DMS 273 (cell line): ENCODE measurements around the gene KMT5C.
A peak's percentile ranks its signal among the peaks of the same experiment; 100 is the strongest.

Experiments used
- DNase-seq: peaks from one replicate; lab custom pipeline; 2025; ENCODE audit not compliant: unreplicated experiment; lab: John Stamatoyannopoulos, UW

The KMT5C gene

DNA sequence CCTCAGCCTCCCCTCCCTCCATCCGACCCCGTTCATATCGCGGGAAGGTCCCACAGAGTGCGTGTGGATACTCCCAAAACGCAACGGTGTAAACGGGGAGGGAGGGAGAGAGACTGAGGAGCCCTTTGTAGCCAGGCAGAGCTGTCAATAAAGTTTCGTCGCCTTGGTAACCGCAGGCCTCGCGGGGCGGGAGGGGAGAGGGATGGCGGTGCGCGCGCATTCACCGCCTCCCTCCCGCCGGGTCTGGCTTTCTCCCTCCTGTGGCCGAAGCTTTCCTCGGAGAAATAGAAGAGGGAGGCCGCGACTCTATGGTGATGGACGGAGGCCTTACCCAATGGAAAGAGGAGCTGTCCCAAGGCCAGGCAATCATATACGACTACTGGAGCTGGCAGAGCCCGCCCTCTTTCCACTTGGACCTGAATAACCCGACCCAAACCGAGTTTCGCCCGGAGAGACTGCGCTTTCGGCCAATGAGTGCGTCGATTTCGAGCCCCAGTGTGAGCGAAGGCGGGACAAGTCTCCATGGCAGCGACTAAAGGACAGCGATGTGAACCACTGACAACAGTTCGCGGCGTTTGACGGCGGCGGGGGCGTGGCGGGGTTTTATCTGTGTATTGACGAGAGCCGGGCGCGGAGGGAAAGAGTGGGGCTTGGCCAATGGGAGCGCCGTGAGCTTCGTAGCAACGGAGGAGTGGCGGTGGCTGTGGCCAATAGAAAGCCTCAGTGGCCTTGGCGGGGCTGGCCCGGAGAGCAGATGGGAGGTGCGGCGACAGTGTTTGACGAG, at the start of gene KMT5C:
TSS of gene KMT5C (plus strand) at position 772 of the 784 bp plus-strand sequence. CDS start 2,061 bp downstream, outside the sequence.
- DNase-seq: peak; percentile 100

DNA sequence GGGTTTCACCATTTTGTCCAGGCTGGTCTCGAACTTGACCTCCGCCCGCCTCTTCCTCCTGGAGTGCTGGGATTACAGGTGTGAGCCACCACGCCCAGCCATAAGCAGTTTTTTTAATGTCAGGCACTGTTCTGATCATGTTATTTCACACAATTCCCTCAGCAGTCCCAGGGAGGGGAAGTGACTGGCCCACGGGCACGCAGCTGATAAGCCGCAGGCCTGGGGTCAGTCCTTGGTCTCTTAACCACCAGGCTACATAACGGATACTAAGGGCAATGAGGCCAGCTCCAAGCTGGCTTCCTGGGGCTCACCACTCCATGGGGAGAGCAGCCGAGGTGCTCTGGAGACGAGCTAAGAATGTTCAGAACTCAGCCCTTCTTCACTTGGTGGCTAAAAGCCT, 42.4 kb upstream of the KMT5C start:
- DNase-seq: no peak

DNA sequence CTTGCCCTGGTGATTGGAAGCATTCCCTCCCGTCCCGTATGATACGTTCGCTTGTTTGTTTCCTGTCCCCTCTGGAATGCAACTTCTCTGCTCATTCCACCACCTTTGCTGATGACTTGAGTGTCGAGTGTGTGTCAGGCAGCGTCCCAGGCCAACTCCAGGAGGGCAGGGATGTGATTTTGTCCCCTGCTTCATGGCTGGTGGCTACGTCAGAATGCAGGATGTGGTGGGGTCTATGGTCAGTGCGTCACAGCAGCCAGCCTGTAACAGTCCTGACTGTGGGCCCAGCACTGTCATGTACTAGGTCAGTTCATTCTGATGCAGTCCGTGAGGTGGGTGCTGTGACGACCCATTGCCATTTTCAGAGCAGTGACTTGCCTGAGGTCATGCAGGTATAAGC, 39.7 kb upstream of the KMT5C start:
- DNase-seq: no peak

DNA sequence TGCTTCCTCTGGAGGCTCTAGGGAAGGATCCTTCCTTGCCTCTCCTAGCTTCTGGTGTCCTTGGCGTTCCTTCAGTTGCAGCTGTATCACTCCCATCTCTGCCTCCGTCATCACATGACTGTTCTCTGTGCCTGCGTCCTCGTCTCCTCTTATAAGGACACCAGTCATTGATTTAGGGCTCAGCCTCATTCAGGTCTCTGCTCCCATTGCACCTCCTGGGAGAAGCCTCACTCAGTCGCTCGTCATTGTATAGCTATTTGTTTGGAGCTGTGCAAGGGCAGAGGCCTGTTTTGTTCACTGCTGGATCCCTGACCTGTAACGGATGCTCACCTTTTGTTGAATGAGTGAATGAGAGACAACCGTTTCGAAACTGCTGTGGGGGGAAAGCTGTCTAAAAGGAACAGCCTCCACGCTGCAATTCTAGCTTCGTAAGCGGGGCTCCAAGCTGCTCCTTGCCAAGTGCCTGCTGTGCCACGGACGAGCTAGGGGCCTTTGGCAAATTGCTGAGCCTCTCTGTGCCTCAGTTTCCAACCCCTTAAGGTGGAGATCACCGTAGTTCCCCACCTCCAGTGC, 38.7 kb upstream of the KMT5C start:
- DNase-seq: no peak

DNA sequence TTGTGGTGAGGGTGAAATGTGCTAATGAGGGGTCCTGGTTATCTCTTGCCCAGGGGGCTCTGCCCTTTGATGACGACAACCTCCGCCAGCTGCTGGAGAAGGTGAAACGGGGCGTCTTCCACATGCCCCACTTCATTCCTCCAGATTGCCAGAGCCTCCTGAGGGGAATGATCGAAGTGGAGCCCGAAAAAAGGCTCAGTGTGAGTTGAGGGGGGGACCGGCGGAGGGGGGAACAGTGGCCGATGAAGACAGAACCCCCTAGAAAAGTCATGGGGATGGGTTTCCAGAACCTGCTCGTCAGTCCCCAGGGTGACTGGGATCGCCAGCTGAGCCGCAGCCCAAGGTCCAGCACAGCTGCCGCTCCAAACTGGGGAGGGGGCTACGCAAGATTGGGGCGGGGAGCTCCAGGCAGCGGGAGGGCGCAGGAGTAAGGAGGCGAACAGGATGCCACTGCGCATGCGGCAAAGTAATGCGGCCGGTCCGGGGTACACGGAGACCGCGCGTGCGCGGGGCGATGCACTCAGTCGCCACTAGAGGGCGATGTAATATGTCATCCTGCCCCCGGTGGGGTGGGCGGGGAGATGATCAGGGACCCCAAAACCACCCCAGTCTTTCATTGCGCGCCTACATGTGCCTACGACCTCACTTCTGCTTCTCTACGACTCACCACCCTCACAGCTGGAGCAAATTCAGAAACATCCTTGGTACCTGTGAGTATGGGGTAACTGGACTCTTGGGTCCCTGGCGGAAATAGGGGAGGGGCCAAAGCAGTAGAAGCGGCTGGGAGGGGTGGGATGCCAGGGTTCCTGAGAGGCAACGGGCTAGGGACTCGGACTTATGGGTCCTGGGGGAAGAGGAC, 38.0 kb upstream of the KMT5C start:
- DNase-seq: peak; percentile 92

DNA sequence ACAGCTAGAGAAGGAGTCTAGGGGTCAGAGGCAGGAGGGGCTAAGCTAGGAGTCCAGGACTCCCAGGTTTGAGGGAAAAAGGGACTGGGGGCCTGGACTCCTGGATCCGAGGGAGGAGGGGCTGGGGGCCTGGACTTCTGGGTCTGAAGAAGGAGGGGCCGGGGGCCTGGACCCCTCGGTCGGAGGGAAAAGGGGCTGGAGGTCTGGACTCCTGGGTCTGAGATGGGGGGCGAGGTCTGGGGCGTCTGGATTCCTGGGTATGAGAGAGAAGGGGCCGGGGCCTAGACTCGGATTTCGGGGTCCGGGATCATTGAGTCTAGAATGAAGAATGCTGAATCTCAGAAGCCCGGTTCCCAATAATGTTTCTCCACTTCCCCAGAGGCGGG, 37.4 kb upstream of the KMT5C start:
- DNase-seq: no peak

DNA sequence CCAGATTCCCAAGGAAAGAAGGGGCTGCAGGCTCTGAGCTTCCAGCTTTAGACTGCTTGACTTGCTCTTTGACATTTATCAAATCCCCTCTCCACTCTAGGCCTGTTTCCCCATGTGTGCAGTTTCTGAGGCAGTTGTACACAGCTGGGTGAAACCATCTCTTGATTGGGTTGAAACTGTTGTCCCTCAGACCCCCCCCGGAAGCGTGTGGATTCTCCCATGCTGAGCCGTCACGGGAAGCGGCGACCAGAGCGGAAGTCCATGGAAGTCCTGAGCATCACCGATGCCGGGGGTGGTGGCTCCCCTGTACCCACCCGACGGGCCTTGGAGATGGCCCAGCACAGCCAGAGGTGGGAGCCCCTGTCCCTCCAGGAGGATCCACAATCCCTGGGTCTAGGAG, 36.2 kb upstream of the KMT5C start:
- no peak for DNase-seq

DNA sequence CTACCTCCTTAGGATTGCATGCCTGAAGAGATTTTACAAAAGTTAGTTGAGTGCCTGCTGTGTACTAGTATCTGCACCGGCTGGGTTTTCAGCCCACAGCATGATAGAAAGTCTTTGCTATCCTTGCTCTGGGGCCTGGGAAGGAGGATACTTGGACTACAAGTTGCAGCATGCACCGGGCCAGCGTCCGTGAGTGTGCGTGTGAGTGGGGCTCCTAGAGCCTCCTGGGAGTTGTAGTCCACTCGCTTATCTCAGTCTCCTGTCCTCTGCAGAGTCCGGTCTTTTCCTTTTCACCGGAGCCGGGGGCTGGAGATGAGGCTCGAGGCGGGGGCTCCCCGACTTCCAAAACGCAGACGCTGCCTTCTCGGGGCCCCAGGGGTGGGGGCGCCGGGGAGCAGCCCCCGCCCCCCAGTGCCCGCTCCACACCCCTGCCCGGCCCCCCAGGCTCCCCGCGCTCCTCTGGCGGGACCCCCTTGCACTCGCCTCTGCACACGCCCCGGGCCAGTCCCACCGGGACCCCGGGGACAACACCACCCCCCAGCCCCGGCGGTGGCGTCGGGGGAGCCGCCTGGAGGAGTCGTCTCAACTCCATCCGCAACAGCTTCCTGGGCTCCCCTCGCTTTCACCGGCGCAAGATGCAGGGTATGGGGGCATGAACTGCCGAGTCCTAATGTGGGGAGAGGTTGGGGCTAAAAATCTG, 35.2 kb upstream of the KMT5C start:
- peak; percentile 68 for DNase-seq

DNA sequence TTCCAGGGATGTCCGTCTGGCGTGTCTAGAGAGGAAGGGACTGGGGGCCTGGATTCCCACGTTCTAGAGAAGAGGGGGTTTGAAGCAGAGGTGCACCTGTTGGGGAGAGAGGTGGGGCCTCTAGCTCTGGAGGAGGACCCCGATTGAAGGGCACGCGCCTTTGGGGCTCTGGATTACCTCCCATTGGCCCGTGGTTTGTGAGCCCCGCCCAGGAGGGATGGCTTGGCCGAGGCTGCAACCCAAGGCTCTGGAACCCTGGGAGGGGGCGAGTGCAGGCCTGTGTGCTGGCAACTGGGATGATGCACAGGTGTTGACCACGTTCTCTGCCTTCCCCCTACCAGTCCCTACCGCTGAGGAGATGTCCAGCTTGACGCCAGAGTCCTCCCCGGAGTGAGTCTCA, 34.7 kb upstream of the KMT5C start:
- no peak for DNase-seq

DNA sequence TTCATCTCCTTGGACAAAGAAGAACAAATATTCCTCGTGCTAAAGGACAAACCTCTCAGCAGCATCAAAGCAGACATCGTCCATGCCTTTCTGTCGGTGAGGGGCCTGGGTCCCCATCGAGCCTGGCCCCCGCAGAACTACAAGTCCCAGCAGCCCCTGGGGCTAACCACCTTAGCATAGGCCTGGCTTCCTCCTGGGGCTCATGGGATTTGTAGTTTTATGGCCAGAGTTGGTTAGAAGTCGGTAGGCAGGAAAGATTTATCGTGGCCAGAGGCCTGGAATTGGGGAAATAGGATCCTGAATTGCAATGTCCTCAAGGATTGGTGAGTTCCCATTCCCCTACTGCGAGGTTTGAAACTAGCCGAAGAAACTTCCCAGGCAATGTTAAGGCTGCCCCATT, 34.2 kb upstream of the KMT5C start:
- peak; percentile 70 for DNase-seq

DNA sequence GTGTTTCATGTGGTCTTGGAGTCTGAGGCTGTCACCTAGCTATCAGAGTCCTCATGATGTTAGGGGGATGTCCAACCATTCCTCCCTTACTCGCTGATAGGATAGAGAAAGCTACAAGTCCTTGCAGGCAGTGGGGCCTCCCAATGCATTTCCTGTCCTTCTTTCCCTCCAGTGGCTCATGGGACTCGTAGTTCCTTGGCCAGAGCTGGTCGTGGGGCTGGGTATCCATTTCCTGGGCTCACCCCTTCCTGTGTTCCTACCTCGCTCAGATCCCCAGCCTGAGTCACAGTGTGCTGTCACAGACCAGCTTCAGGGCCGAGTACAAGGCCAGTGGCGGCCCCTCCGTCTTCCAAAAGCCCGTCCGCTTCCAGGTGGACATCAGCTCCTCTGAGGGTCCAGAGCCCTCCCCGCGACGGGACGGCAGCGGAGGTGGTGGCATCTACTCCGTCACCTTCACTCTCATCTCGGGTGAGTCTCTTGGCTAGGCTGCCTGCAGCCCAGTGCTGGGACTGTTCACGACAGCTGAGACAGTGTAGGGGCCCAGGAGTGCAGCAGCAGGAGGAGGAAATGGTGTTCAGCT, 33.6 kb upstream of the KMT5C start:
- DNase-seq: no peak

DNA sequence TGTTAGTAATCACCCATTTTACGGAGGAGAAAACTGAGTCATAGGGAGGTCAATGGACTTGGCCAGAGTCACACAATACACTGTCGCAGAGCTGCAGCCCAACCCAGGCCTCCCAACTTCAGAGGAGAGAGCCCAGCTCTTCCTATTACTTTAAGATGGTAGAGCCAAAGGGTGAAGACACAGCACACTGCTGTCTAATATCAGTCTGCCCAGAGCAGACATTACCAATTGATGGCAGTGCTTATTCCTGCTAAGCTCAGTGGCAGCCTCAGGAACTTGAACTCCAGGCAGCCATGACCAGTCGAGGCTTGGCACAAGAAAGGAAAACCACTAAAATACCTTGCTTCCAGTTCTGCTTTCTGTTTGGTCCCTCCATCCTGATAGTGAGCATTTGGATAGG, 33.0 kb upstream of the KMT5C start:
- no peak for DNase-seq

DNA sequence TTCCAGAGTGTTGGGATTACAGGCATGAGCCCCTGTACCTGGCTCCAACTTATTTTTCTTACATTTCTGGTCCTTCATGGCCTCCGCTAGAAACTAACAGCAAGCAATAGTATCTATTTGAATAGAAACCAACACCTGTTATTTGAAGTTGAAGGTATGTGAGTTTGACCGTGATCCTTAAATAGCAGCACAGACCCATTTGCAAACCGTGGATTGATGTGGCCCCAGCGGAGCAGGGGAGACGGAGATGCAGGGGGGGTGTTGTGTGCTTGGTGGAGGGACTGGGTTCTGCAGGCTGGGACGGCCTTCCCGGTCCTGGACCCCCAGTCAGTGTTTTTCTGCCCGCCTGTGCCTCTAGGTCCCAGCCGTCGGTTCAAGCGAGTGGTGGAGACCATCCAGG, 31.4 kb upstream of the KMT5C start:
- no peak for DNase-seq

DNA sequence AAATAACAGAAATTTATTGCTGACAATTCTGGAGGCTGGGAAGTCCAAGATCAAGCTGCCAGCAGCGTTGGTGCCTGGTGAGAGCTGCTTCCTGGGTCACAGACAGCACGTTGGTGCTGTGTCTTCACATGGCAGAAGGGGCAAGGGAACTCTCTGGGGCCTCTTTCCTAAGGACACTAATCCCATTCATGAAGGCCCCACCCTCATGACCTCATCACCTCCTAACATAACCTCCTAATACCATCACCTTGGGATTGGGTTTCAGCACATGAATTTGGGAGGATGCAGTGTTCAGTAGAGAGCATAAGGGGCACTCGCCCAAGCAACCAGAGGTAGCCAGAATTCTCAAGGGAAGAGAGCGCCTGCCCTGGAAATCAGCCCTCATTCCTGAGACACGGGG, 30.2 kb upstream of the KMT5C start:
- DNase-seq: no peak

DNA sequence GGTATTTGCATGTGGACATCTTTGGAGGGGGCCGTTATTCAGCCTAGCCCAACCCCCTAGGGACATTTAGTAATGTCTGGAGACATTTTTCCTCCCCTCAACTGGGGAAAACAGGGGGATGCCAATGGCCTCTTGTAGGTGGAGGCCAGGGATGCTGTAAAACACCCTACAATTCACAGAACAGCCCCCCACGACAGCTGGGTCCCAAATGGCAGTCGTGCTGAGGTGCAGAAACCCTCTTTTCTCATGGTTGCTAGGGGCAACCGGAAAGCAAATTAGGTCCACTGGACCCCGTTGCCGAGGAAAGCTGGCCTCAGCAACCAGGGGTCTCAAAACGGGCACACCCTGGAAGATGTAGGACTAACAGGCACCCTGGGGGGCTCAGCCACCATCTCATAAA, 29.2 kb upstream of the KMT5C start:
- no peak for DNase-seq

DNA sequence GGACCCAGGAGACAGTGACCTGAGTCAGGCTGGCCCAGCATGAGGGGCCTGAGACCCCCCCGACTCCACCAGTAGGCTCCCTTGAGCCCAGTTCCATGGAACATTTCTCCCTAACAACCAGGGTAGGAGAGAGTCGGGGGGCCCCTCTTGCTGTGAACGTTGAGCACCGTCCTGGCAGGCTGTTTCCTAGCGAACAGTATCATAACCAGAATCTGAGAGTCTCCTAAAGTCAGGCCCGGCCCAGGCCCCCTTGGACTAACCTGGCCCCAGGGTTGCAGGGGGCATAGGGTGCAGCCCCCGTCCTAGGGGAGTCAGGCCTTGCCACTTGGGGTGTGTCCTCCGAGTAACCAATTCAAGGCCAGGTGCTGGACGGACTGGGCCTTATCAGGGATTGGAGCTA, 28.3 kb upstream of the KMT5C start:
- DNase-seq: no peak

DNA sequence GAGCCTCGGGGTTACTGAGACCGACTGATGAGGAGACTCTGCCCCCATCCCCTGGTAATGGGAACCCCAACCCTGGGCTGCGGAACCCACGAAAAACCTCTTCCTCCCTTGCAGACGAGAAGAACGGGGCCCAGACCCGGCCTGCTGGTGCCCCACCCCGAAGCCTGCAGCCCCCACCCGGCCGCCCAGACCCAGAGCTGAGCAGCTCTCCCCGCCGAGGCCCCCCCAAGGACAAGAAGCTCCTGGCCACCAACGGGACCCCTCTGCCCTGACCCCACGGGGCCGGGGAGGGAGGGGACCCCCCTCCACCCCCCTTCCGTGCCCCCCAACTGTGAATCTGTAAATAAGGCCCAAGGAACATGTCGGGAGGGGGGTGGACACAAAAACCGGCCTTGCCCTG, 27.9 kb upstream of the KMT5C start:
- DNase-seq: no peak

DNA sequence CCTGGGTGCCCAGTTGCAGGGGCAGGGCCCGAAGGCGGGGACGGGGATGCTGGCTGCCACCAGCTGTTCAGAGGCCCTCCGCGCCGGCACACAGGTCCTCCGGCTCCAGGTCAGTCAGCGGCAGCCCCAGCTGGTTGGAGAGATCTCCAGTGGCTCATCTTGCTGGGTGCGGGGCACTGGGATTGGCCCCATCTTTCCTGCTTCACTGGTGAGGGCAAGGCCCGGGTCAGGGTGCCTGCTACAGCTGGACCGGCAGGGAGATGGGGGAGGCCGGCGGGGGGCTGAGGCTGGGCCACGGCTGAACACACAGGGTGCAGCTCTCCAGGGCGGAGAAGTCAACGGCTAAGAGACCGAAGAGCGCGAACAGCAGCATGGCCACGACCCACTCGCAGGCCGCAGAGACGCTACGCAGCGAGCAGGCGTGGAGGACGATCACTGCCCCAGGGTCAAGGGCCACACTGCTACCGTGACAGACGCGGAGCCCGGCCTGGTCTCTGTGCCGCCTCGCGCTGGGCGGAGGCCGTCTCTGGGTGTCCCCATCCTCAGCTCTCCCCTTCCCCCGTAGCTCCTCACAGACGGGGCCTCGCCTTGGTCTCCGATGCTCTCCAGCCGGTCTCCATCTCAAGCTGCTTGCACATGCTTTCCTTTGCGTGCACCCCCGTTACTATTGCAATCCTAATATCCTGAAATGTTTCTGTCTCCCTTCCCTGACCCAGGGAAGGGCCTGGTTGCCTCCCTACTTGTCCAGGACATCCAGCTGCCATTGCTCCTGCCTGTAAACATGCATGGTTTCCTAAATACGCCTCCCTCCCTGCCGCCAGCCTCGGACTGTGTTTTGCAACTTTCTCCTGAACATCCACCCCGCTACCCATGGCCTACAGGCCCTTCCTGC, 26.8 kb upstream of the KMT5C start:
- DNase-seq: no peak

DNA sequence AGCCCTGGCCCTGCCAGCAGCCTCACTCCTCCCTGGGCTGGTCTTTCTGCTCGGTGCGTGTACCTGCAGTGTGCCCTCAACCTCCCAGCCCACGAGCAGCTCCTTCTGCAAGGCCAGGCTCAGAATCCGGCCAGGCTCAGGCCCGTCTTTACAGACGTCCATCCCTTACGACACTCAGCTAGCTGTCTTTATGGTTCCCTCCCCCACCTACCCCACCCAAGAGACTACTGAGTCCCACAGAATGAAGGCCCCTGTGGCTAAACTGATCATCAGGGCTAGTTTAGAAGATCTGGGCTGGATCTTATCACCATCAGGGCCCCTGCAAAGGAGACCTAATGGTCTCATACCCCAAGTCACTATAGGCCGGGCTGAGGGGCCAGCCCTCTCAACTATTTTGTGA, 25.3 kb upstream of the KMT5C start:
- DNase-seq: no peak

DNA sequence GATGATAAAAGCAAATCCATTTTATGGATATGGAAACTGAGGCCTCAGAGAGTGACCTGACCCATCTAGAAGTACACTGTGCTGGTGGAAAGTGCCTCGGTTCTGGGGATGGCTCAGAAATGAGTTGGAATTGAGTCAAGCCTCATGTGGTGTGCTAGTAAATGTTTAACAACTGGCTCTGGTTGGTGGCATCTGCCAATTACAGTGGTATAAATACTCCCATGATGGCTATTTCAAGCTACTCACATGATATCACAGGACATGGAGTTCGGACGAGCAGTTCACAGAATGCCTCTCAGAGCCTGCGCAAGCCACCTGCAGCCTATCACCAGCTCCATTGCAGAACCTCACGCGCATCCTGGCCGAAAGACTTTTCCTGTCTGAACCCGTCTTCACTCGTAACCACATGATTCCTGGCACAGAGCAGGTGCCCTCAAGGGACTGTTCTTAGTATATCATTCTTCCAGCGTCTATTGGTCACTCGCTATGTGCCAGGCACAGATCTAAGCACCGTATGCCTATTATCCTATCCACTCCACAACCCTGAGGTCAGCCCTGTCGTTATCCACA, 23.6 kb upstream of the KMT5C start:
- no peak for DNase-seq
